Vagina (tissue), 2 donors: ENCODE data around the gene APOBEC3B.

Experiments used
- POLR2A ChIP-seq, 2 donors: fragments of 450-650 bp; IDR thresholded peaks; one replicate each; pipeline ENCODE4 v1.6.1; 2017; ENCODE audit warnings: antibody characterized with exemption in 2 of 2, mild to moderate bottlenecking in 2 of 2, moderate library complexity in 2 of 2
- POLR2AphosphoS5 ChIP-seq, 2 donors: sonication (generic); formaldehyde crosslinking; IDR thresholded peaks; one replicate each; pipeline ENCODE4 v1.9.0; 2017; ENCODE audit warnings: antibody characterized with exemption in 2 of 2, mild to moderate bottlenecking in 2 of 2, low read depth in 1 of 2; ENCODE audit not compliant: insufficient read depth in 1 of 2
- TF ChIP-seq, protein P1 (sequence below), 3 experiments: fragments of 450-650 bp in 2 of 3; fragments of 200-600 bp in 1 of 3; sonication (generic) in 1 of 3; IDR thresholded peaks; one replicate each; pipeline ENCODE4 v1.5.1; 2017 to 2019; ENCODE audit warnings: antibody characterized with exemption in 3 of 3, mild to moderate bottlenecking in 2 of 3, moderate library complexity in 2 of 3

GRCh38 chr22:38963872-38964271, 18.3 kb upstream of the APOBEC3B start:
- TF ChIP-seq, protein P1, sequence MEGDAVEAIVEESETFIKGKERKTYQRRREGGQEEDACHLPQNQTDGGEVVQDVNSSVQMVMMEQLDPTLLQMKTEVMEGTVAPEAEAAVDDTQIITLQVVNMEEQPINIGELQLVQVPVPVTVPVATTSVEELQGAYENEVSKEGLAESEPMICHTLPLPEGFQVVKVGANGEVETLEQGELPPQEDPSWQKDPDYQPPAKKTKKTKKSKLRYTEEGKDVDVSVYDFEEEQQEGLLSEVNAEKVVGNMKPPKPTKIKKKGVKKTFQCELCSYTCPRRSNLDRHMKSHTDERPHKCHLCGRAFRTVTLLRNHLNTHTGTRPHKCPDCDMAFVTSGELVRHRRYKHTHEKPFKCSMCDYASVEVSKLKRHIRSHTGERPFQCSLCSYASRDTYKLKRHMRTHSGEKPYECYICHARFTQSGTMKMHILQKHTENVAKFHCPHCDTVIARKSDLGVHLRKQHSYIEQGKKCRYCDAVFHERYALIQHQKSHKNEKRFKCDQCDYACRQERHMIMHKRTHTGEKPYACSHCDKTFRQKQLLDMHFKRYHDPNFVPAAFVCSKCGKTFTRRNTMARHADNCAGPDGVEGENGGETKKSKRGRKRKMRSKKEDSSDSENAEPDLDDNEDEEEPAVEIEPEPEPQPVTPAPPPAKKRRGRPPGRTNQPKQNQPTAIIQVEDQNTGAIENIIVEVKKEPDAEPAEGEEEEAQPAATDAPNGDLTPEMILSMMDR (IDR thresholded peaks at IDR 0.05): no peak
- TF ChIP-seq POLR2A (IDR thresholded peaks at IDR 0.05): no peak
- no peak for TF ChIP-seq POLR2AphosphoS5 (IDR thresholded peaks at IDR 0.05; ENCODE audit: insufficient read depth in 1 of 2, low read depth in 1 of 2)
